ENCODE data around the gene ATPAF2.

GRCh38 chr17:18021372-18021771 lies 17.6 kb downstream of the ATPAF2 start:
- TF ChIP-seq CTCF (IDR thresholded peaks at IDR 0.05; ENCODE audit: low read length) (no peak), EZH2 (IDR thresholded peaks at IDR 0.05; ENCODE audit: borderline replicate concordance, low read length) (no peak)

Data from OCI-LY1 (cell line).